Prostate gland (tissue), 2 donors: ENCODE data around the gene DISP3.

ENCODE experiments used
- POLR2A ChIP-seq: fragments of 450-650 bp; IDR thresholded peaks from one replicate; pipeline ENCODE4 v1.6.1; 2016; ENCODE audit warnings: antibody characterized with exemption, mild to moderate bottlenecking
- TF ChIP-seq, protein P1 (sequence below), 4 experiments: fragments of 200-600 bp in 2 of 4; fragments of 450-650 bp in 2 of 4; sonication (generic) in 2 of 4; IDR thresholded peaks; 1 replicate in 3 of 4; 2 replicates in 1 of 4; pipeline ENCODE4 v1.5.1; 2016 to 2019; ENCODE audit warnings: antibody characterized with exemption in 4 of 4, mild to moderate bottlenecking in 2 of 4, moderate library complexity in 2 of 4

DNA sequence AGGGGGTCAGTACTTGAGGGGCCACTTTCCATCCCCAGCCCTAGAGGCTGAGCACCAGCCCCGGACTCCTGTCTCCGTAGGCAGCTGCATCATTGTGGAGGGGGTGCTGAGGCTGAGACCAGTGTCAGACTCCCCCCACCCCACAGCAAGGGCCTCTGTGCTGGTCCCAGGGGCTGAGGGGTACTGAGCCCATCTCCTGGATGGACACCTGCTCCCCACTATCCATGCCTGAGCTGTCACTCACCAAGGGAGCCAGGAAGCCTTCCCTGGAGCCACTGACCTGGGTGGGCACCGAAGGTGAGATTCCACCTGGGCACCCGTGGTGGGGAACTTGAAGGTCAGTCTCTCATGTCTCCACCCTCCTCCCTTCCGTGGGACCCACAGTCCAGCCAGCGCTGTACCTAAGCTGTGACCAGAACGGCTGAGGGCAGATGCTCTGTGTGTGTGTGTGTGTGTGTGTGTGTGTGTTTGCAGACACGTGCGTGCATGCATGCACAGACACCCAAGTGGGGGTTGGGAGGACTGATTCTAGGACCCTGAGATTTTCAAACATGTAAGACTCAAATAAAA is 9.3 kb downstream of the DISP3 start:
- TF ChIP-seq, protein P1, sequence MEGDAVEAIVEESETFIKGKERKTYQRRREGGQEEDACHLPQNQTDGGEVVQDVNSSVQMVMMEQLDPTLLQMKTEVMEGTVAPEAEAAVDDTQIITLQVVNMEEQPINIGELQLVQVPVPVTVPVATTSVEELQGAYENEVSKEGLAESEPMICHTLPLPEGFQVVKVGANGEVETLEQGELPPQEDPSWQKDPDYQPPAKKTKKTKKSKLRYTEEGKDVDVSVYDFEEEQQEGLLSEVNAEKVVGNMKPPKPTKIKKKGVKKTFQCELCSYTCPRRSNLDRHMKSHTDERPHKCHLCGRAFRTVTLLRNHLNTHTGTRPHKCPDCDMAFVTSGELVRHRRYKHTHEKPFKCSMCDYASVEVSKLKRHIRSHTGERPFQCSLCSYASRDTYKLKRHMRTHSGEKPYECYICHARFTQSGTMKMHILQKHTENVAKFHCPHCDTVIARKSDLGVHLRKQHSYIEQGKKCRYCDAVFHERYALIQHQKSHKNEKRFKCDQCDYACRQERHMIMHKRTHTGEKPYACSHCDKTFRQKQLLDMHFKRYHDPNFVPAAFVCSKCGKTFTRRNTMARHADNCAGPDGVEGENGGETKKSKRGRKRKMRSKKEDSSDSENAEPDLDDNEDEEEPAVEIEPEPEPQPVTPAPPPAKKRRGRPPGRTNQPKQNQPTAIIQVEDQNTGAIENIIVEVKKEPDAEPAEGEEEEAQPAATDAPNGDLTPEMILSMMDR (IDR thresholded peaks at IDR 0.05): no peak
- TF ChIP-seq POLR2A: no peak
